HEK293 (cell line): Measurements from ENCODE around the gene LAMB2.

Experiments used
- MYNN ChIP-seq: fragments of 450-650 bp; formaldehyde crosslinking; IDR thresholded peaks from 2 replicates; pipeline ENCODE4 v1.5.1; 2016; ENCODE audit warnings: missing biosample characterization, missing genetic modification characterization, borderline replicate concordance
- PATZ1 ChIP-seq: fragments of 450-650 bp; formaldehyde crosslinking; IDR thresholded peaks from 2 replicates; pipeline ENCODE4 v1.5.1; 2016; ENCODE audit warnings: missing biosample characterization, missing genetic modification characterization
- PRDM4 ChIP-seq: fragments of 450-650 bp; formaldehyde crosslinking; IDR thresholded peaks from 2 replicates; pipeline ENCODE4 v1.5.1; 2017; ENCODE audit warnings: missing biosample characterization, missing genetic modification characterization
- RBAK ChIP-seq: fragments of 450-650 bp; formaldehyde crosslinking; IDR thresholded peaks from 2 replicates; pipeline ENCODE4 v1.5.1; 2016; ENCODE audit warnings: missing biosample characterization, missing genetic modification characterization
- YY2 ChIP-seq: fragments of 450-650 bp; formaldehyde crosslinking; IDR thresholded peaks from 2 replicates; pipeline ENCODE4 v1.5.1; 2016; ENCODE audit warnings: missing biosample characterization, missing genetic modification characterization
- ZBTB10 ChIP-seq: fragments of 450-650 bp; formaldehyde crosslinking; IDR thresholded peaks from 2 replicates; pipeline ENCODE4 v1.5.1; 2016; ENCODE audit warnings: missing biosample characterization, missing genetic modification characterization
- ZBTB11 ChIP-seq: fragments of 450-650 bp; formaldehyde crosslinking; conservative IDR thresholded peaks from 2 replicates; pipeline ENCODE4 v1.5.1; 2016; ENCODE audit warnings: low read depth, missing biosample characterization, missing genetic modification characterization
- ZBTB48 ChIP-seq: fragments of 450-650 bp; formaldehyde crosslinking; IDR thresholded peaks from 2 replicates; pipeline ENCODE4 v1.5.1; 2016; ENCODE audit warnings: missing biosample characterization, missing genetic modification characterization
- ZBTB8A ChIP-seq: fragments of 450-650 bp; formaldehyde crosslinking; IDR thresholded peaks from 2 replicates; pipeline ENCODE4 v1.5.1; 2016; ENCODE audit warnings: missing biosample characterization, missing genetic modification characterization
- ZFP3 ChIP-seq: fragments of 450-650 bp; formaldehyde crosslinking; IDR thresholded peaks from 2 replicates; pipeline ENCODE4 v1.5.1; 2016; ENCODE audit warnings: low read depth, missing biosample characterization, missing genetic modification characterization
- ZNF146 ChIP-seq: fragments of 450-650 bp; formaldehyde crosslinking; IDR thresholded peaks from 2 replicates; pipeline ENCODE4 v1.5.1; 2016; ENCODE audit warnings: missing biosample characterization, missing genetic modification characterization
- ZNF169 ChIP-seq: fragments of 450-650 bp; formaldehyde crosslinking; IDR thresholded peaks from 2 replicates; pipeline ENCODE4 v1.5.1; 2016; ENCODE audit warnings: missing biosample characterization, missing genetic modification characterization
- ZNF184 ChIP-seq: fragments of 450-650 bp; IDR thresholded peaks from 2 replicates; pipeline ENCODE4 v1.5.1; 2018; ENCODE audit warnings: missing biosample characterization, mild to moderate bottlenecking, missing genetic modification characterization
- ZNF19 ChIP-seq: fragments of 450-650 bp; formaldehyde crosslinking; IDR thresholded peaks from 2 replicates; pipeline ENCODE4; 2016; ENCODE audit warnings: missing biosample characterization, missing genetic modification characterization, low read depth
- ZNF280C ChIP-seq: fragments of 450-650 bp; formaldehyde crosslinking; IDR thresholded peaks from 2 replicates; pipeline ENCODE4 v1.5.1; 2016; ENCODE audit warnings: missing biosample characterization, missing genetic modification characterization
- ZNF404 ChIP-seq: fragments of 450-650 bp; formaldehyde crosslinking; IDR thresholded peaks from 2 replicates; pipeline ENCODE4 v1.5.1; 2017; ENCODE audit warnings: missing biosample characterization, missing genetic modification characterization
- ZNF416 ChIP-seq: fragments of 450-650 bp; formaldehyde crosslinking; IDR thresholded peaks from 2 replicates; pipeline ENCODE4 v1.5.1; 2016; ENCODE audit warnings: missing biosample characterization, missing genetic modification characterization
- ZNF513 ChIP-seq: fragments of 450-650 bp; IDR thresholded peaks from 2 replicates; pipeline ENCODE4 v1.5.1; 2018; ENCODE audit warnings: missing biosample characterization, missing genetic modification characterization
- ZNF544 ChIP-seq: fragments of 450-650 bp; formaldehyde crosslinking; IDR thresholded peaks from 2 replicates; pipeline ENCODE4 v1.5.0; 2017; ENCODE audit warnings: missing biosample characterization, missing genetic modification characterization
- ZNF548 ChIP-seq: fragments of 450-650 bp; formaldehyde crosslinking; IDR thresholded peaks from 2 replicates; pipeline ENCODE4 v1.5.1; 2016; ENCODE audit warnings: missing biosample characterization, missing genetic modification characterization
- ZNF610 ChIP-seq: fragments of 450-650 bp; formaldehyde crosslinking; IDR thresholded peaks from 2 replicates; pipeline ENCODE4 v1.5.1; 2016; ENCODE audit warnings: missing biosample characterization, missing genetic modification characterization, borderline replicate concordance
- ZSCAN5A ChIP-seq: fragments of 450-650 bp; formaldehyde crosslinking; IDR thresholded peaks from 2 replicates; pipeline ENCODE4 v1.5.1; 2016; ENCODE audit warnings: missing biosample characterization, missing genetic modification characterization

LAMB2 gene

GRCh38 chr3:49165771-49166751 is 33.2 kb upstream of the LAMB2 start, which contains the start of gene CCDC71 (continued):
- peak; percentile 88 for TF ChIP-seq ZBTB10
- no peak for TF ChIP-seq ZBTB8A (tag by site-specific recombination)
- TF ChIP-seq YY2, result 0 out of 2 replicates have a peak, but pooled peaks have one; percentile 54
- no peak for TF ChIP-seq MYNN (tag by site-specific recombination)
- no peak for TF ChIP-seq ZNF169 (tag by site-specific recombination)
- no peak for TF ChIP-seq ZNF548 (tag by site-specific recombination)
- no peak for TF ChIP-seq ZNF280C (tag by site-specific recombination)
- no peak for TF ChIP-seq ZNF544 (tag by site-specific recombination)
- TF ChIP-seq ZNF19 (tag by site-specific recombination), result no peak
- no peak for TF ChIP-seq ZNF404 (tag by site-specific recombination)
- peak; percentile 56 for TF ChIP-seq PATZ1
- peak; percentile 76 for TF ChIP-seq ZBTB11
- TF ChIP-seq ZNF146 (tag by site-specific recombination), result no peak
- TF ChIP-seq ZFP3 (tag by site-specific recombination), result no peak
- TF ChIP-seq RBAK (tag by site-specific recombination), result no peak
- TF ChIP-seq ZBTB48 (tag by site-specific recombination), result no peak
- no peak for TF ChIP-seq ZSCAN5A (tag by site-specific recombination)
- no peak for TF ChIP-seq ZNF610
- TF ChIP-seq ZNF184 (tag by site-specific recombination), result no peak
- TF ChIP-seq ZNF416 (tag by site-specific recombination), result peak; percentile 34; the same call in 1 of the 2 replicates
- 0 out of 2 replicates have a peak, but pooled peaks have one; percentile 27 for TF ChIP-seq PRDM4 (tag by site-specific recombination)
- TF ChIP-seq ZNF513 (tag by site-specific recombination), result no peak
